Islet of Langerhans (tissue), 1 donor: Measurements from ENCODE around the gene CDH26.
"Not testable (repeated sequence)": the region's sequence is repeated elsewhere in the genome, so short reads cannot be mapped to it uniquely, and the experiment has no call there.

Experiments used
- FAIRE-seq: peaks from one replicate; lab custom pipeline; 2011; peaks lifted over from hg19 to GRCh38; lab: Jason Lieb, UNC

The CDH26 gene

DNA sequence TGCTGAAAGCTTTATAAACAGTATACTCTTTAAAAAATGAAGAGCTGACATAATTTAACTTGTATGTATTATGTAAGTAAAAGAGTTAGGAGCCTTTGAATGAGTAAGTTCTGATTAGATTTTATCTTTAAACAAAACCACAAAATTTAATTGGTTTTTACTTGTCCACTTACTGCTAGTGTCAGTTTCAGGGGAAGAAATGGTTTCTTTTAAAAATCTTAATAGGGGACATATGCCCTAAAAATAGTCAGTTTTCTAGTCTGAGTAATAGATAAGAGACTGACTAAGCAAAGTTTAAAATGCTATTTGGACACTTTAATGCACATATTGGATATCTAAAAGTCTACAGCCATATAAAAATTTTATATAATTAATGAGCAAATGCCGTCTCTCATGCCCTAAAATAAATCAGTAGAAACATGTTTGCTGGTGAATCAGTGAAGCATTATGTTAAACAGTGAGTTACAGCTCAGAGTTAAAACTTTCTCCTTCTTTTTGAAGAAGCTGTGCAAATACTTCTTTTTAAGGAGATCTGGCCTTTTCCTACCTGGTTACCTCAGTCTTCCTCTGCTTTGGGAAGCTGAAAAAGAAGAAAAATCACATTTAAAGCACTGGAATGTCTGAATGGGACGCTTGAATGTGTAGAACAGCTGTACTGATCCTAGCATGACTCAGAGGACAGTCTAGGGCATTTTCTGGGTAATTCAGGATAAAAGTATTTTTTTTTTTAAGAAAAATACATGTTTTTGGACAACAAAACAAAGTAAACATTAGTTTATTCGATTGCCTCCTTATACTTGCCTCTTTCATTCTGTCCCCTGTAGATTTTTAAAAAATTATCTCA, 55.3 kb downstream of the CDH26 start:
- FAIRE-seq = no peak

GRCh38 chr20:60016406-60016805, 58.2 kb downstream of the CDH26 start:
- FAIRE-seq = no peak

GRCh38 chr20:60020251-60020650, 62.0 kb downstream of the CDH26 start:
- FAIRE-seq = no peak

DNA sequence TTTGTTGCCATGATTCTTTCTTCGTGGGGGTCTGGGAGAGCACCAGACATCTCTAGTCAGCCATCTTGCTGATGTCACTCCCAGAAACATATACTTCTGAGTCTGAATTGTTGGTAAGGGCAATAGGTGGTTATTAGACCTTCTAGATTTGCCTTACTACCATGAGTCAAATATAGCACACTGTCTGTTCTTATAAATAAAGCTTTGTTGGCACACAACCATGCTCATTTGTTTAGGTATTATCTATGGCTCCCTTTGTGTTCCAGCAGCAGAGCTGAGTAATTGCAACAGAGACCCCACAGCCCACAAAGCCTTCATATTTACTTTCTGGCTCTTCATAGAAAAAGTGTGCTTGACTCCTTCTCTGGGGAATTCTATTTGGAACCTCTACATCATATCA, 62.9 kb downstream of the CDH26 start:
- FAIRE-seq = no peak

- no peak for FAIRE-seq
These were observed 64.6 kb downstream of the CDH26 start for GRCh38 chr20:60022849-60023248.

DNA sequence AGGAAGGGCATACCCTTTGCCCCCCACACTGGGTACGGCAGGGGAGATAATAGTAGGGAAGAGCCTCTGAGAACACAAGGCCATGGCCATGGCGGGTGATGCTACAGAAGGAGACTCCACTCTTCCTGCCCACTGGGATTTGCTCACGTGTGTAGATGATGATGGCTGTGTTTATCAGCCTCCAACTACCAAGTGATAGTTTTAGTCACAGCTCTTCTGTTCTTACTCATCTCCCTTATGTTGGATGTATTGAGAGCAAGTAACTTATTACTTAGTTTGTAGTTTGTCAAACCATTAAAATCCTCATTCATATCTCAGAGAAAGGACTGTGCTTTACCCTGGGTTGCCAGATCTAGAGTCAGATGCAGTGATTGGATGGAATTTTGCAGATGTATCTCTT, 66.0 kb downstream of the CDH26 start:
- FAIRE-seq = no peak

GRCh38 chr20:60024801-60025200, 66.6 kb downstream of the CDH26 start:
- FAIRE-seq = no peak

GRCh38 chr20:60026010-60026409, 67.8 kb downstream of the CDH26 start:
- FAIRE-seq = no peak

DNA sequence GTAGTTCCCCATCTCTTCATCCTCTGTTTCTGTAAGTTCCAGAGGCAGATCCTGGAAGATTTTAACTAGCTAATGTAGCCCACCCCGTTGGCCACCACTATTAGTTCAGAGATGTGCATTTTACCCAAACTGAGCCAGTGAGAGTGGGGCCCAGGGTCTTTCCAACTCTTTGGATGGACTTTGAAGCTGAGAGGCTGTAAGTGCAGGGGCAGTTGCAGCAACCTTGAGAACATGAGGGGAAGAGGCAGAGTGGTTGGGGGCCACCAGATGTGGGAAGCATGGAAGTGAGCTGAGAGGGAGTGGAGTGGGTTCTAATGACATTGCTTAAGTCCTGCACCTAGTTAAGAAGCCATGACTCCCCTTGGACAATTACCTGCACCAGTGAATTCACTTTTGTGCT, 72.2 kb downstream of the CDH26 start:
- no peak for FAIRE-seq

GRCh38 chr20:60031107-60031506, 72.9 kb downstream of the CDH26 start:
- no peak for FAIRE-seq

DNA sequence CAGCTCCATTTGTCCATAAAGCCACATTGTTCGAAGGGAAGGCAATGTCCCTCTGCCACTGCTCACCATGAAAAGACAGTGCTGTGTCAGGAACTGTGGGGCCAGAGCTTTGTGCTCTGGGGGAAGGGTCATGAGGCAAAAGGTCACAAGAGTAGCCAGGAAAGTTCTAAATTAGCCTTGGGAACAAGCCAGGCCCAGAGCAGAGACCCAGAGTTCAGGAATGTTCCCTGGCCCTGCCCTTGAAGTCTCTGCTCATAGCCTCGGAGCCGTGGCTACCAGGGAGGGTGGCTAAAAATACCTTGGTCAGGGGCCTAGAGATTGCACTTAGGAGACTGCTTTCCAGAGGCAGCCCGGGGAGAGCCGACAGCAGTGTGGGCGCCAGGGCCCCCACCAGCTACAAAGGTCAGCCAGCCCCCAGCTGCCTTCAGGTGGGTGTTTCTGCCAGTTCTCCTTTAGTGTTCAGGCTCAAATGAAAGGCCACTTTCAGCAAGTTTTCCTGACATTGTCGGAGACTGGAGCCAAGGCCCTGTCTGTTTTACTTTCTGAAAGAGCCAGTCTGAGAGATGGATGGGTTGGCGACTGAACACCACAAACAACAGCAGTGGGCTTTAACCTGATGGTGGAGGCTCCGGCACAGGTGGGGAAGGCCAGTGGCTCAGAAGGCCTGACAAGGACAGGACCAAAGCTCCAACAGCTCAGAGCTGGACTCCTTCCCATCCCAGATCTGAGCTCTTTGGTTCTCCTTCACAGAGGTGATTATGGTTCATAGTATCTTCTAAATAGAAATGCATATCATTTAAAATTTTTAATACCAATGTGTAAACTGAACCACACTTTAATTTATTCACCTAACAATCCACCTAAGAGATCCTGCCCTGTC, 76.2 kb downstream of the CDH26 start:
- no peak for FAIRE-seq

DNA sequence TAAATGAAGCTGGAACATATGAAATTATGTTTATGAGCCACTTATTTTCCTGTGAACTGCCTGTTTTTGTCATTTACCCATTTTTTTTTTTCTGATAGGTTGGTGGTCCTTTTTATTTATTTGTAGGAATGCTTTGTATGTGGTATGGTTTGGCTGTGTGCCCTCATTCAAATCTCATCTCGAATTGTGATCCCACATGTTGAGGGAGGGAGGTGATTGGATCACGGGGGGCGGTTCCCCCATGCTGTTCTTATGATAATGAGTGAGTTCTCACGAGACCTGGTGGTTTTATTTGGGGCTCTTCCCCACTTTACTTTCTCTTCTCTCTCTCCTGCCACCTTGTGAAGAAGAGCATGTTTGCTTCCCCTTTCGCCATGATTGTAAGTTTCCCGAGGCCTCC, 77.3 kb downstream of the CDH26 start:
- no peak for FAIRE-seq

DNA sequence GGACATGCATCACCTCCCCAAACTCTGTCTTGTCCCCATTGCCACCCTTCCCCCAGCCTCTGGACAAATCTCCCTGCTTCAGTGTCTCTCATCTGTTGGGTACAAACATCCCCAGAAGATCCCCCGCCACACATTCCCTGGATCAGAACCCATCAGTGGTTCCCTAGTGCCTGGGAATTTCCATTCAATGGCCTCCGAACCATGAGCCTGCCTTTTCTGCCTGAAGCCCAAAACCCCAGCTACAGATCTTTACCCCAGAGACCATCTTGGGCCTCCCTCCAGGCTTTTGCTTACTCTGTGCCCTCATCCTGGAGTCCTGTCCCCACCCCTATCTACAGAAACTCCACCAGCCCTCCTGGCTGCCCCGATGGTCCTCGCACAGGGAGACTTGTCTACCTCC, 78.1 kb downstream of the CDH26 start:
- FAIRE-seq = no peak

DNA sequence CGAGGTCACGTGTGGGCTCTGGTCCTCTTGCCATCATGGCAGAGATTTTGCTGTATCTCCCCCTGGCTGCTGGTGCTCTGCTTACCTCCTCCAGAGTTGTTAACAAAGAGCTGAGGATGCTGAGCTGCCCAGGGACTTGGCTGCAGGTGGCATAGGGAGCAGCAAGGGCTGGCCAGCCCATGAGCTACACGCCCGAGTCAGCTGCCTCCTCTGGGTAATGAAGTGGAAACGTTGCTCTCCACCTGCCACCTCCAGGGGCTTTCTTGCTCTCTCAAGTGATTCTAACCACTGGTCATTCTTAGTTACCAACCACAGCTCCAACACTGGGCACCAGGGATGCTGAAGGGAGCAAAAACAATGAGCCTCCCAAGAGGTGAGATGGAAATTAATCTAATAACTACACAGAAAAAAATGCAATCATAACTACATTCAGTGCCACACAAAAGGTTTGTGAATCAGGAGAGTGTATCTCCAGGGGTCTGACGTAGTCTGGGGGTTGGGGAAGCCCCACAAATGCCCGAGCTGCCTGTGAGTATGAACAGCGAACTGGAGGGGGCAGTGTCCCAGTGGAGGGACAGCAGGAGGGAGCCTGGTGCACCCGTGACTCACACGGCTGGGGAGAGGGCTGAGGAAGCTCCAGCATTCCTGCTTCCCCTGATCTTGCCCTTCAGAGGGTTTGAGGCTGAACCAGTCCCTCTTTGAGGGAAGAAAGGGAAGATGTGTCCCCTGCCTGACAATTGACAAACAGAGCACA, 78.7 kb downstream of the CDH26 start:
- FAIRE-seq = no peak

DNA sequence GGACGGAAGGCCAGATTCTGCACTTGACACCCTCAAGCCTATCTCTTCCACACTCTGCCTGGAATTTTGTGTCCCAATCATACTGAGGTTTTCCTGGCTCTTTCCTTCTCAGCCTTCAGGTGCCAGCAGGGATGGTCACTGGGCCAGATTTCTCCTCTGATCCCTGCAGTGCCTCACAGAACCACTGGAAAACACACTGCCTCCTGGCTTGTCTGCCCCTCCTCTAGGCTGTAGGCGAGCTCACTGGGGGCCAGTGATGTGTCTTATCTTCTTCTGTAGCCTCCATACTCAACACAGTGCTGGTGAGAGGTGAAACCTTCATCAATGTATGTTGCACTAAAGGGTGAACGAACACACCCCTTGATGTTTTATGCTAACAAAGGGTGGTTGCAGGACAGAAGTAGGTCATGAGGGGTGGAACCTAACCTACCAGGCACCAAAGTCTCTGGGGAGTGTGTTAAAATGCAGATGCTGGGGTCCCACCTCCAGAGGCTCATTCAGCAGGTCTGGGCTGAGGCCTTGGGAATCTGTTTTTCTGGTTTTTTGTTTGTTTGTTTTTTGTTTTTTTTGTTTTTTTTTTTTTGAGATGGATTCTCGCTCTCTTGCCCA, 80.3 kb downstream of the CDH26 start:
- FAIRE-seq = no peak

DNA sequence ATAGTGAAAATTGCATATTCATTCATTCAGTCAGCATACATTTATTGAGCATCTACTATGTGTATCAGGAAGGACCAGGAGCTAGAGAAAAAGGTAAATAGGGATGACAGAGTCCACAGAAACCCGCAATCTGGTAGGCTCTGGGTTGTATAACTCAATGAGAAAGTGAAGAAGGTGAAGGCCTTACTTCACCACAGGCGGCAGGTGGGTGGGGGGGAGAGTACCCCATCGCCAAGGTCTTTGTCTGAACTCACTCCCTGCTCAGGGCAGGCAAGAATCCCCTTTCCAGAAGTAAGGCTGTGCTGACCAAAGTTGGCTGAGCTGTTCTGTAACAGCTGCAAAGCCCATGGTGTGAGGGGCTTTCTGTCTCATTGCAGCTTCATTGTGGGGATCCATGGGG, 81.3 kb downstream of the CDH26 start:
- no peak for FAIRE-seq

GRCh38 chr20:60040471-60041162, 82.4 kb downstream of the CDH26 start:
- no peak for FAIRE-seq

DNA sequence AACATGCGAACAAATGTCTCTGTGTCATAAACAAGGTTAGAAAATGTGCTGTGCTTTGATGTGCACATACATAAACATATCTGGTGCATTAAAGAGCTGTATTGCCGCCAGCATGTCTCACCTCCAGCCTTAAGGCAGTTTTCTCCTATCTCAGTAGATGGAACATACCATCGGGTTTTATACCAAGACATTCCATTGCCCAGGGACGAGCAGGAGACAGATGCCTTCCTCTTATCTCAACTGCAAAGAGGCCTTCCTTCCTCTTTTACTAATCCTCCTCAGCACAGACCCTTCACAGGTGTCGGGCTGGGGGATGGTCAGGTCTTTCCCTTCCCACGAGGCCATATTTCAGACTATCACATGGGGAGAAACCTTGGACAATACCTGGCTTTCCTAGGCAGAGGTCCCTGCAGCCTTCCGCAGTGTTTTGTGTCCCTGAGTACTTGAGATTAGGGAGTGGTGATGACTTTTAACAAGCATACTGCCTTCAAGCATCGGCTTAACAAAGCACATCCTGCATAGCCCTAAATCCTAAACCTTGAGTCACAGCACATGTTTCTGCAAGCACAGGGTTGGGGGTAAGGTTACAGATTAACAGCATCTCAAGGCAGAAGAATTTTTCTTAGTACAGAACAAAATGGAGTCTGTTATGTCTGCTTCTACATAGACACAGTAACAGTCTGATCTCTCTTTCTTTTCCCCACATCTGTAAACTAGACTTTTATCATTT, 83.4 kb downstream of the CDH26 start:
- FAIRE-seq = not testable (repeated sequence)

DNA sequence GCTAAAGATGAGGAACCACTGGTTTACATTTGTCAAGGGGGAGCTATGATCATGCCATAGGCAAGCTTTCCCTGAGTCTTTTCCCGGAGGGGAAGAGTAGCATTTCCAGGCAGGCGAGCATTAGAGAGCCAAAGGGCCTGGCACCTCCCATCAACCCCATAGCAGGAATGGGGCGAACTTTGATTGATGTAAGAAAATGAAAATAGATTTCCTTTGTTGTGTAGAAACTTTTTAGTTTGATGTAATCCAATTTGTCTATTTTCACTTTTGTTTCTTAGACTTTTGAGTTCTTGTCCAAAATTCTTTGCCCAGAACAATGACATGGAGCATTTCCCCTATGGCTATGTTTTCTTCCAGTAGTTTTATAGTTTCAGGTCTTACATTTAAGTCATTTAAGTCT, 85.2 kb downstream of the CDH26 start:
- FAIRE-seq = no peak

GRCh38 chr20:60046011-60046413, 87.8 kb downstream of the CDH26 start:
- FAIRE-seq = no peak

DNA sequence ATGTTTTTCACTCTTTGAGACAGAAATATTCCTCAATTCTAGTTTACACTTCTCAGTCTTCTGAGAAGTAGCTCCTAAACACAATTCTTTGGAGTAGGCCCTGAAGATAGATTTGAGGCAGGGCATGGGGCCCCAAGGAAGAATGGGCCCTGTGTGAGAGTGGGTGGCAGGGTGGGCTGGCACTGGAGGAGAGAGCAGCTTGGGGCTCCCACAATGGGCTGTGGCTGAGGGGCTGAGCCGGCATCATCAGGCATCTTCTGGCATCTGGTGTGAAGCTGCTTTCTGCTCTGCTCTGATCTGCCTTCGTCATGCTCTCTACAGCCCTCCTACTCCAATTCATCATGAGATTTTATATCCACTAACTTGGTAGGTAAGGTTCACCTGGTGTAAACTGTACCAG, 88.2 kb downstream of the CDH26 start:
- FAIRE-seq = no peak
